CD14-positive monocyte (primary cell): ENCODE data around the gene ELOVL3. TPM values are rescaled to one million over a fixed set of nuclear protein-coding genes. Genes with fewer than 3 reads are reported as not detected.

ENCODE experiments used
- DNase-seq, 3 donors: peaks; one replicate each; pipeline ENCODE4 v3.0.0-alpha.2; 2011 to 2022
- H2AFZ ChIP-seq: 2 replicates; pipeline ENCODE4 v1.6.0; 2012; ENCODE audit warnings: mild to moderate bottlenecking, low read depth, low read length, inconsistent platforms; ENCODE audit not compliant: insufficient read depth, poor library complexity, severe bottlenecking
- H3K27ac ChIP-seq, 2 donors: 1 replicate in 1 of 2; 2 replicates in 1 of 2; pipeline ENCODE4 v1.5.1; 2012 to 2013; ENCODE audit warnings: low read length in 2 of 2, control low read depth in 1 of 2, inconsistent platforms in 1 of 2, low read depth in 1 of 2, mild to moderate bottlenecking in 1 of 2
- H3K27me3 ChIP-seq, 2 donors: one replicate each; pipeline versions ENCODE4 v1.6.0 to v1.6.1; 2011 to 2013; ENCODE audit warnings: low read length in 2 of 2; ENCODE audit not compliant: control insufficient read depth in 2 of 2, insufficient read depth in 2 of 2
- H3K36me3 ChIP-seq, 2 donors: replicated peaks in 1 of 2; 1 replicate in 1 of 2; 2 replicates in 1 of 2; pipeline versions ENCODE4 v1.5.1 to v1.6.1; 2012 to 2013; ENCODE audit warnings: low read length in 2 of 2, control low read depth in 1 of 2, inconsistent platforms in 1 of 2, mild to moderate bottlenecking in 1 of 2; ENCODE audit not compliant: insufficient read depth in 2 of 2, control insufficient read depth in 1 of 2
- H3K4me1 ChIP-seq, 2 donors: 1 replicate in 1 of 2; 2 replicates in 1 of 2; pipeline versions ENCODE4 v1.5.1 to v1.6.1; 2012 to 2013; ENCODE audit warnings: low read length in 2 of 2, control low read depth in 1 of 2, inconsistent platforms in 1 of 2, mild to moderate bottlenecking in 1 of 2, moderate library complexity in 1 of 2; ENCODE audit not compliant: insufficient read depth in 2 of 2, control insufficient read depth in 1 of 2
- H3K4me2 ChIP-seq: replicated peaks from 2 replicates; pipeline ENCODE3; 2012; ENCODE audit warnings: low read length, moderate library complexity, mild to moderate bottlenecking; ENCODE audit not compliant: poor library complexity, severe bottlenecking; ENCODE audit errors: extremely low read depth
- H3K4me3 ChIP-seq, 3 experiments: fragments of 200-600 bp in 1 of 3; sonication (generic) in 1 of 3; replicated peaks in 1 of 3; 1 replicate in 2 of 3; 2 replicates in 1 of 3; pipeline ENCODE4 v1.5.1; 2011 to 2013; ENCODE audit warnings: low read length in 3 of 3, mild to moderate bottlenecking in 3 of 3, control low read depth in 2 of 3, low read depth in 2 of 3, inconsistent platforms in 1 of 3, moderate library complexity in 1 of 3
- H3K79me2 ChIP-seq: 2 replicates; pipeline ENCODE4 v1.6.0; 2012; ENCODE audit warnings: mild to moderate bottlenecking, control low read depth, inconsistent platforms, low read length, moderate library complexity; ENCODE audit not compliant: insufficient read depth
- H3K9ac ChIP-seq: 2 replicates; pipeline ENCODE4 v1.6.0; 2017; ENCODE audit warnings: low read length, mild to moderate bottlenecking; ENCODE audit not compliant: insufficient read depth, poor library complexity, severe bottlenecking
- H3K9me3 ChIP-seq, 2 donors: replicated peaks in 1 of 2; 1 replicate in 1 of 2; 2 replicates in 1 of 2; pipeline versions ENCODE4 v1.5.1 to v1.6.1; 2012 to 2013; ENCODE audit warnings: low read length in 2 of 2, control low read depth in 1 of 2; ENCODE audit not compliant: control insufficient read depth in 1 of 2, insufficient read depth in 1 of 2
- H4K20me1 ChIP-seq: 2 replicates; pipeline ENCODE4 v1.6.0; 2012; ENCODE audit warnings: mild to moderate bottlenecking, low read length, control low read depth, moderate library complexity; ENCODE audit not compliant: insufficient read depth
- H3K27ac Mint-ChIP-seq, 7 donors: one replicate each; pipeline ENCODE4 v1.8.0; 2020; ENCODE audit warnings: mild to moderate bottlenecking in 7 of 7, mixed read lengths in 7 of 7, moderate library complexity in 6 of 7, inconsistent platforms in 2 of 7
- H3K27me3 Mint-ChIP-seq, 3 donors: one replicate each; pipeline ENCODE4 v1.8.0; 2021 to 2022; ENCODE audit warnings: low read depth in 3 of 3, mild to moderate bottlenecking in 3 of 3, mixed read lengths in 3 of 3, moderate library complexity in 3 of 3, inconsistent platforms in 1 of 3
- H3K36me3 Mint-ChIP-seq, 2 donors: one replicate each; pipeline ENCODE4 v1.8.0; 2020; ENCODE audit warnings: mixed read lengths in 2 of 2, inconsistent platforms in 1 of 2, mild to moderate bottlenecking in 1 of 2
- H3K4me1 Mint-ChIP-seq: one replicate; pipeline ENCODE4 v1.8.0; 2020; ENCODE audit warnings: mild to moderate bottlenecking, mixed read lengths
- H3K4me3 Mint-ChIP-seq, 2 donors: one replicate each; pipeline ENCODE4 v1.8.0; 2020; ENCODE audit warnings: mild to moderate bottlenecking in 2 of 2, mixed read lengths in 2 of 2, moderate library complexity in 1 of 2
- H3K9me3 Mint-ChIP-seq, 7 donors: one replicate each; pipeline ENCODE4 v1.8.0; 2020 to 2022; ENCODE audit warnings: mixed read lengths in 7 of 7, mild to moderate bottlenecking in 6 of 7, moderate library complexity in 6 of 7, inconsistent platforms in 2 of 7
- CTCF ChIP-seq: fragments of 200-600 bp; IDR thresholded peaks from one replicate; pipeline ENCODE4 v1.8.0; 2022; ENCODE audit warnings: antibody characterized with exemption, mild to moderate bottlenecking
- WGBS: methylation state at CpG from one replicate; pipeline ENCODE4 v1.1.5; 2013; ENCODE audit warnings: missing lambda C conversion rate; ENCODE audit not compliant: insufficient coverage; 5-methylcytosine and 5-hydroxymethylcytosine counted together
- intact Hi-C, 2 donors: fragments of 100-400 bp; cut with micrococcal nuclease; formaldehyde crosslinking; loops; one replicate each; pipeline versions ENCODE4 v1.15.0 to v1.15.1; 2023
- polyA plus RNA-seq, 3 donors: library from polyadenylated mRNA; depleted of rRNA in 1 of 3; unstranded in 2 of 3; stranded (reverse) in 1 of 3; fragments of 300-500 nt in 2 of 3; fragments of >200 nt in 1 of 3; fragmentation: Illumina TruSeq in 2 of 3; gene quantifications; 1 replicate in 2 of 3; 2 replicates in 1 of 3; pipeline ENCODE4 v1.2.3, GENCODE V29; 2012 to 2021

Gene ELOVL3
- polyA plus RNA-seq, 3 donors: 1.5 to 3.2 (median 2.2) TPM

GRCh38 chr10:102241444-102242117 is 15.5 kb downstream of the ELOVL3 start, which contains the start of gene PITX3:
TSS of gene PITX3 (minus strand) at chr10:102241512. CDS start at chr10:102232080, 9,432 bp downstream.
- Histone ChIP-seq H3K4me1 (peaks cover 30 to 38% of the 10 kb centered on the region in 2 donors), H3K4me2 (peak within 1 kb of the TSS; percentile 90), H4K20me1 (peaks cover 11% of the 10 kb centered on the region), H3K36me3 (no peaks in the 10 kb centered on the region), H3K4me3 (peak within 1 kb of the TSS; percentile 27 to 74 (median 32)), H3K27me3 (peaks cover 36 to 57% of the 10 kb centered on the region in 2 donors), H3K27ac (no peak within 1 kb of the TSS), H3K79me2 (peaks cover 12% of the 10 kb centered on the region), H3K9ac (no peak within 1 kb of the TSS), H3K9me3 (peaks cover 0 to 18% of the 10 kb centered on the region in 2 donors), H2AFZ (peak within 1 kb of the TSS; percentile 51)
- Mint-ChIP-seq H3K27ac (peak within 1 kb of the TSS in 3 of 7 donors; percentile 1 to 59 (median 37)), H3K36me3 (peaks cover 4 to 7% of the 10 kb centered on the region in 2 donors), H3K4me3 (peak within 1 kb of the TSS; percentile 78 to 98), H3K9me3 (peaks cover 0 to 16% (median 12%) of the 10 kb centered on the region in 7 donors), H3K27me3 (peaks cover 48 to 60% (median 53%) of the 10 kb centered on the region in 3 donors), H3K4me1 (peaks cover 32% of the 10 kb centered on the region)
- DNase-seq: peak; percentile 79 to 84 (median 83)
- no peak for TF ChIP-seq CTCF
- WGBS: under 1% methylated on average over 55 of the region's 57 CpGs
- intact Hi-C loops: no loop called here

GRCh38 chr10:102242118-102242485 is 16.0 kb downstream of the ELOVL3 start:
- H3K27me3 Mint-ChIP-seq: peaks cover 48 to 55% (median 49%) of the 10 kb centered on the region in 3 donors
- H3K36me3 Mint-ChIP-seq: peaks cover 4 to 7% of the 10 kb centered on the region in 2 donors
- no peak for DNase-seq
- WGBS: 17% methylated on average over 5 of the region's 7 CpGs
- no peak for TF ChIP-seq CTCF
- H3K36me3 ChIP-seq: no peaks in the 10 kb centered on the region
- H3K4me1 Mint-ChIP-seq: peaks cover 37% of the 10 kb centered on the region
- H2AFZ ChIP-seq: peak overlapping the region; percentile 51
- H3K9me3 ChIP-seq: peaks cover 0 to 18% of the 10 kb centered on the region in 2 donors
- H3K9me3 Mint-ChIP-seq: peaks cover 0 to 16% (median 12%) of the 10 kb centered on the region in 7 donors
- no peak overlapping the region for H3K27ac ChIP-seq
- peaks cover 35 to 43% of the 10 kb centered on the region in 2 donors for H3K4me1 ChIP-seq
- peak overlapping the region in 2 of 7 donors; percentile 37 to 59 for H3K27ac Mint-ChIP-seq
- intact Hi-C loops: no loop called here
- H3K4me2 ChIP-seq: peak overlapping the region; percentile 90
- H4K20me1 ChIP-seq: peaks cover 16% of the 10 kb centered on the region
- H3K27me3 ChIP-seq: peaks cover 31 to 52% of the 10 kb centered on the region in 2 donors
- H3K9ac ChIP-seq: no peak overlapping the region
- peaks cover 18% of the 10 kb centered on the region for H3K79me2 ChIP-seq
- peak overlapping the region; percentile 78 to 98 for H3K4me3 Mint-ChIP-seq
- H3K4me3 ChIP-seq: peak overlapping the region in 2 of 3 experiments; percentile 32 to 74
